Mesodermal cell (in vitro differentiated cells): ENCODE measurements around the gene SLC66A1.

Experiments
- H3K27ac ChIP-seq: 2 replicates; pipeline ENCODE4 v1.7.0; 2013; ENCODE audit warnings: mild to moderate bottlenecking, low read depth, low read length, moderate library complexity; ENCODE audit not compliant: severe bottlenecking
- H3K36me3 ChIP-seq: 2 replicates; pipeline ENCODE4 v1.7.1; 2013; ENCODE audit warnings: mild to moderate bottlenecking, low read length, moderate library complexity; ENCODE audit not compliant: control insufficient read depth, insufficient read depth
- H3K4me1 ChIP-seq: one replicate; pipeline ENCODE4 v1.7.1; 2013; ENCODE audit warnings: mild to moderate bottlenecking, low read length; ENCODE audit not compliant: insufficient read depth, control insufficient read depth, poor library complexity, severe bottlenecking
- H3K4me3 ChIP-seq: 2 replicates; pipeline ENCODE4 v1.7.0; 2013; ENCODE audit warnings: low read length, control low read depth, mild to moderate bottlenecking; ENCODE audit not compliant: insufficient read depth, poor library complexity, severe bottlenecking; ENCODE audit errors: extremely low read depth
- H3K9me3 ChIP-seq: 2 replicates; pipeline ENCODE4 v1.7.1; 2013; ENCODE audit warnings: mild to moderate bottlenecking, low read length, moderate library complexity; ENCODE audit not compliant: control insufficient read depth
- WGBS, 2 experiments: methylation state at CpG; one replicate each; pipeline ENCODE4 v1.1.5; 2013; ENCODE audit warnings: missing lambda C conversion rate in 2 of 2; ENCODE audit not compliant: insufficient coverage in 2 of 2; 5-methylcytosine and 5-hydroxymethylcytosine counted together

The SLC66A1 gene

DNA sequence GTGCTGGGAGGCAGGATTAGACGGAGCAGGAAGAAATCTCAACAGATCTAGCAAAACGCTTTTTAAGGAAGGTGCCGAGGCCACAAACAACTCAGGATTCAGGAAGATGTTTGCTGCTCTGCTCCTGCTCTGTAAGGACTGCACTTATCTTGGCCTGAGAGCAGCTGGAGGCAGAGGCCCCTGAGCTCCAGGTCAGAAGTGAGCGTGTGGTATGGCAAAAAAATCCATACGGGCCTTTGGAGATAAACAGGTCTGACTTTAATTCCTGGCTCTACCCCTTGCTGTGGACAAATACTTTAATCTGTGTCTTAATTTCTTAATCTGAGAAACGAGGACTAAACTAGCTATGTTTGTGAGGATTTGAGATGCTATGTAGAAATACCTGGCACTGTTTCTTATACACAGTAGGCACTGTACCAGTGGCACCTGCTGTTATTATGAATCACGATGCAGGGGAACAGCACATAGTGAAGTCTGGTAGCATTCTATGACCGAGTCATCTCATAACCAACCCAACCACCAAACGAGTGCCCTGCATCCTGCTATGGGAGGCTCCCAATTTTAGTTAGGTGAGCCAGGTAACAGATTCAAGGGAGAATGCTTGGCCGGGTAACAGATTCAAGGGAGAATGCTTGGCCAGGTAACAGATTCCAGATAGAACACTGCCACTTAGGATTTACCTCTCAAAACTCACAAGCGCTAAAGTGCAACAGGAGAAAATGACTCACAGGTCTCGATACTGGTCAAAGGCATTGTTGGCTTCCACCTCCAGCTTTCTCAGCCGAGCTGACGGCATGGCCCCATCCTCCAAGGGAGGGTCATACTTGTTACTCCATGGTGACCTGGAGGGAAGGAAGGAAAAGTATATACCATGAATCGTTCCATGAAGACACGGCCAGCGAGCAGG lies 65.9 kb downstream of the SLC66A1 start:
- WGBS, 2 experiments = 95 to 97% methylated on average over 13 to 17 of the region's 17 CpGs

More for the DNA sequence above, 65.9 kb downstream of the SLC66A1 start:
- H3K27ac ChIP-seq = no peak overlapping the region
- no peak overlapping the region for H3K4me3 ChIP-seq
- H3K9me3 ChIP-seq = no peaks in the 10 kb centered on the region
- peaks cover 86% of the 10 kb centered on the region for H3K36me3 ChIP-seq
- H3K4me1 ChIP-seq = no peaks in the 10 kb centered on the region
